ENCODE data around the gene NCKAP5. TPM values are rescaled to one million over a fixed set of nuclear protein-coding genes. Genes with fewer than 3 reads are reported as not detected.
A peak's percentile ranks its signal among the peaks of the same experiment; 100 is the strongest.

The NCKAP5 gene
- total RNA-seq, 1 donor from 2014 or later = not detected

DNA sequence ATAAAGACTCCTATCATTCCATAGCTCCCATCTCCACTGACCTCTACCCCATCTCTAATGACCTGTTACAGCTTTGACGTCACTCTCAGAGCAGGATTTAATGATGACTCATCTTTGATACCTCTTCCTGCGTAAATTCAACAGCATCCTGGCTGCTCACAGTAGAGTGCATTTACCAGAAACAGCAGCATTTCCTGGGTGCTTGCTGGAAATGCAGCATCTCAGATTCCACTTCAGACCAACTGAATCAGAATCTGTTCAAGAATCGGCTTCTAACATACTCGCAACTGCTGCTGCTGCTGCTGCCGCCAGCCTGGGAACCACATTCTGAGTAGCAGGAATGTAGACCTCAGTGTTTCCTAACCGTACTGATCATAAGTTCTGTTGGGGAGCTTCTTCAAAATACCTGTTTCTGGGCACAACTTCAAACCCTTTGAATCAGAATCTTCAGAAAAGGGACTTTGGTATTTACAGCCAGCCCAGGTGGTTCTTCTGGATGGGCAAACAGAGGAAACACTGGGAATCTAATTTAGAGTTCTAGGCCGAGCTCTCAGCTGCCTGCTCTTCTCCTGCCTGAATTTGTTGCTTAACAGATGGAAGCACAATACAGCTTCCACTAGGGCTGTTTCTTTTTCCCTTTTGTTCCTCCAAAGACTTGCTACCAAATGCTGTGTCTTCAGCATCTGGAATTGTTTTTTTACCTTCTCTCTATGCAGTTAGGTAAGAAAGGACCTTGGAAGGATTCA is 241.4 kb downstream of the NCKAP5 start:
- peak; percentile 2 for DNase-seq (ENCODE audit: low spot score)
- Mint-ChIP-seq H3K9me3 (no peaks in the 10 kb centered on the region), H3K27ac (no peak overlapping the region), H3K27me3 (ENCODE audit: insufficient read depth) (no peaks in the 10 kb centered on the region), H3K4me1 (ENCODE audit: low read depth) (peaks cover 7% of the 10 kb centered on the region), H3K4me3 (no peak overlapping the region), H3K36me3 (ENCODE audit: low read depth) (no peaks in the 10 kb centered on the region)
- intact Hi-C loops (cut with micrococcal nuclease) = no loop called here

DNA sequence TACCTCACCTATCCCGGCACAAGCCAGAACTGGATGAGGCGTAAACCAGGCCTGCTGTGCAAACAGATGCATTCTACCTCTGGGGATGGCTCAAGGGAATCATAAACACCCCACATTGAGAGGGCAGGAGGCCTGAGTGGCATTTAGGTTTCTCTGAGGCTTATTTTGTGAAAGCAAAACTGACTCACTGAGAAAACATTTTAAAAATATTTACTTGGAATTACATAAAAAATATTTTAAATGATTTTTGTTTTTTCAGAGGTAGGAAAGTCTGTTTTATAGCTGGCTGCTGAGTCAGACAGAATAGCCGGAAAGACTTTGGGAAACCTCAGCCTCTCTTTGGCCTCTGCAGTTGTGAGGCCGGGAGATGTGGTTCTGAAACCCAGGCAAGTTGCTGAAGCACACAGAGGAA is 244.1 kb downstream of the NCKAP5 start:
- DNase-seq (ENCODE audit: low spot score) = no peak
- no peak overlapping the region for H3K27ac Mint-ChIP-seq
- intact Hi-C loops (cut with micrococcal nuclease) = no loop called here
- H3K27me3 Mint-ChIP-seq (ENCODE audit: insufficient read depth) = no peaks in the 10 kb centered on the region
- H3K4me1 Mint-ChIP-seq (ENCODE audit: low read depth) = peaks cover 7% of the 10 kb centered on the region
- H3K36me3 Mint-ChIP-seq (ENCODE audit: low read depth) = no peaks in the 10 kb centered on the region
- no peak overlapping the region for H3K4me3 Mint-ChIP-seq
- H3K9me3 Mint-ChIP-seq = no peaks in the 10 kb centered on the region

- no peaks in the 10 kb centered on the region for H3K36me3 Mint-ChIP-seq (ENCODE audit: low read depth)
Observed at GRCh38 chr2:133322909-133323308, 245.4 kb downstream of the NCKAP5 start.

GRCh38 chr2:133317178-133317577 is 251.1 kb downstream of the NCKAP5 start:
- H3K36me3 Mint-ChIP-seq (ENCODE audit: low read depth) = no peaks in the 10 kb centered on the region
- no peak overlapping the region for H3K27ac Mint-ChIP-seq
- intact Hi-C loops (cut with micrococcal nuclease) = no loop called here
- H3K4me1 Mint-ChIP-seq (ENCODE audit: low read depth) = no peaks in the 10 kb centered on the region
- no peak for DNase-seq (ENCODE audit: low spot score)
- H3K4me3 Mint-ChIP-seq = no peak overlapping the region
- no peaks in the 10 kb centered on the region for H3K9me3 Mint-ChIP-seq
- no peaks in the 10 kb centered on the region for H3K27me3 Mint-ChIP-seq (ENCODE audit: insufficient read depth)

More at GRCh38 chr2:133322909-133323308, 245.4 kb downstream of the NCKAP5 start:
- Mint-ChIP-seq H3K9me3 (no peaks in the 10 kb centered on the region), H3K4me3 (no peak overlapping the region), H3K4me1 (ENCODE audit: low read depth) (peaks cover 7% of the 10 kb centered on the region), H3K27ac (no peak overlapping the region), H3K27me3 (ENCODE audit: insufficient read depth) (no peaks in the 10 kb centered on the region)
- DNase-seq (ENCODE audit: low spot score) = no peak
- intact Hi-C loops (cut with micrococcal nuclease) = no loop called here

DNA sequence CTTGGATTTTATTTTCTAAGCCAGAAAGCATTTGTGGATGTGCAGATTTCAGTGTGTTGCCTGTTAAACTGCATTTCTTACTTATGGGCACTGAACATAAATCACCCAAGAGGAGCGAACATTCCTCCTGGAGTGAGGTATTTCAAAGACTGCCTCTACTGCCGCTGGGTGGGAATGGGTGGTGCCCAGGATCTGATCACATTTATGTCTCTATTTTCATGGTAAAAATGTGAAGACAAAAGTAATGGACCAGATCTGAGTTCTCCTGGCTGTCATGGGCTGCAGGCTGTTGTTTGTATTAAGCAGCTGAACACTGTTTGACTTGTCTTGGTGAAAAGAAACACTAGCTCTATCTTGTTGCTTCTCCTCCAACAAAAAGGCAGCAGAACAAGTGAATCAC is 251.7 kb downstream of the NCKAP5 start:
- Mint-ChIP-seq H3K27me3 (ENCODE audit: insufficient read depth) (no peaks in the 10 kb centered on the region), H3K4me3 (no peak overlapping the region), H3K9me3 (no peaks in the 10 kb centered on the region), H3K4me1 (ENCODE audit: low read depth) (no peaks in the 10 kb centered on the region), H3K27ac (no peak overlapping the region), H3K36me3 (ENCODE audit: low read depth) (no peaks in the 10 kb centered on the region)
- no peak for DNase-seq (ENCODE audit: low spot score)
- intact Hi-C loops (cut with micrococcal nuclease) = no loop called here

DNA sequence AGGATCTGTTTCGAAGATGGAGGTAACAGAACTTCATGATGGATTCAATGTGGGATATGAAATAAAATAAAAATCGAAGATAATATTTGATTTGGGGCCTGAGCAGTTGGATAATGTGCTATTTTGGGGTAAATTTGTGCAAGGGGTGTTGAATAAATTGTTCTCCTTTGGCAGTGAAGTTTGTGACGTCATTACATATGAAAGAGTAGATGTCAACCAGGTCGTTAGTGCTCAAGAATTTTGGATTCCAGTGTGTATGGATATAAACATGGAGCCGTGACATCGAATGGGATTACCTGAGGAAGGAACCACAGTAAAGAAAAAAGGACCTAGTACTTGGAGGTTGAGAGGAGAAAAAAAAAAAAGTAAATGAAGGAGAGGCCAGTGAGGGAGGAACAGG is 253.0 kb downstream of the NCKAP5 start:
- H3K27ac Mint-ChIP-seq = no peak overlapping the region
- no peak overlapping the region for H3K4me3 Mint-ChIP-seq
- no peaks in the 10 kb centered on the region for H3K4me1 Mint-ChIP-seq (ENCODE audit: low read depth)
- H3K9me3 Mint-ChIP-seq = peaks cover 3% of the 10 kb centered on the region
- no peak for DNase-seq (ENCODE audit: low spot score)
- intact Hi-C loops (cut with micrococcal nuclease) = no loop called here
- H3K36me3 Mint-ChIP-seq (ENCODE audit: low read depth) = no peaks in the 10 kb centered on the region
- no peaks in the 10 kb centered on the region for H3K27me3 Mint-ChIP-seq (ENCODE audit: insufficient read depth)

- Mint-ChIP-seq H3K4me1 (ENCODE audit: low read depth) (no peaks in the 10 kb centered on the region), H3K27me3 (ENCODE audit: insufficient read depth) (no peaks in the 10 kb centered on the region), H3K27ac (no peak overlapping the region), H3K9me3 (peaks cover 3% of the 10 kb centered on the region), H3K36me3 (ENCODE audit: low read depth) (no peaks in the 10 kb centered on the region), H3K4me3 (no peak overlapping the region)
- no peak for DNase-seq (ENCODE audit: low spot score)
- intact Hi-C loops (cut with micrococcal nuclease) = no loop called here
Observed at GRCh38 chr2:133314795-133315194, 253.5 kb downstream of the NCKAP5 start.

- H3K9me3 Mint-ChIP-seq = peaks cover 6% of the 10 kb centered on the region
- H3K4me3 Mint-ChIP-seq = no peak overlapping the region
- intact Hi-C loops (cut with micrococcal nuclease) = no loop called here
- no peaks in the 10 kb centered on the region for H3K27me3 Mint-ChIP-seq (ENCODE audit: insufficient read depth)
- H3K36me3 Mint-ChIP-seq (ENCODE audit: low read depth) = no peaks in the 10 kb centered on the region
- no peak for DNase-seq (ENCODE audit: low spot score)
- H3K4me1 Mint-ChIP-seq (ENCODE audit: low read depth) = no peaks in the 10 kb centered on the region
- no peak overlapping the region for H3K27ac Mint-ChIP-seq
Observed at GRCh38 chr2:133312038-133312729, 256.1 kb downstream of the NCKAP5 start.

GRCh38 chr2:133306236-133306635 is 262.0 kb downstream of the NCKAP5 start:
- intact Hi-C loops (cut with micrococcal nuclease) = no loop called here

DNA sequence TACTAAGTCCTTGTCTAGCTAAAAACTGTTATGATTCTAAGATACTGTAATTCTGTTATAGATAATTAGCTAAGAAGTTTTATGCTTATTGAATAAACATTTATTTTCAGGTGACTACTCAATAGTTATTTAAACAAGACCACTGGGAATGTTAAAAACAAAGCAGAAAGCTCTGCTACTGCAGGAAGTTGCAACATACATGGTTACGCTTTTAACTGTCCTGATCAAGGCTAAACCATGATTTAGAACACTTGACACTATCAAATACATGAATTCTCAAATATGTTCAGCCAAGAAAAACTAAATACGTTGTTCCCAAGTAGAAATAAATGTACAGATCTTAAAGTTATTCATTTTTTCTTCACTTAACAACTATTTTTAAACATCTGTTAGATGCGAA is 263.9 kb downstream of the NCKAP5 start:
- H3K9me3 Mint-ChIP-seq = peaks cover 3% of the 10 kb centered on the region

More at GRCh38 chr2:133306236-133306635, 262.0 kb downstream of the NCKAP5 start:
- Mint-ChIP-seq H3K36me3 (ENCODE audit: low read depth) (no peaks in the 10 kb centered on the region), H3K4me3 (no peak overlapping the region), H3K27me3 (ENCODE audit: insufficient read depth) (no peaks in the 10 kb centered on the region), H3K9me3 (peaks cover 6% of the 10 kb centered on the region), H3K27ac (no peak overlapping the region), H3K4me1 (ENCODE audit: low read depth) (no peaks in the 10 kb centered on the region)
- DNase-seq (ENCODE audit: low spot score) = no peak

DNA sequence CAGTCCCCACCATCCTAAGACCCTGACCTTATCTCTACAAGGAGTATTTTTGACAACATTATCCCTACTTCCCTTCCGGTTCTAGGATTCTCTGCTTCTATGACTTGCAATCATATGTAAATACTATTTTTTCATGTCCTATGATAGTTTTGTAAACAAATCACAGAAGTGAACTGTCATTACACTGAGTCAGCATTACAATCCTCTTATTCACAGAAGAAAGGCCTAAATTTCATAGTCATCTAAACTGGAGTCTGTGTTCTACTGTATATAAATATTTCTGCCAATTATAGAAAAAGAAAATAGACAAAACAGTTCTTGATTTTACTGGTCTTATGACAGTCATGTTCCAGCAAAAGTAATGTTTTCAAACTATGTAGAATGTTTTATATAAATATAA is 265.1 kb downstream of the NCKAP5 start:
- Mint-ChIP-seq H3K4me3 (no peak overlapping the region), H3K27me3 (ENCODE audit: insufficient read depth) (no peaks in the 10 kb centered on the region), H3K36me3 (ENCODE audit: low read depth) (no peaks in the 10 kb centered on the region), H3K4me1 (ENCODE audit: low read depth) (no peaks in the 10 kb centered on the region), H3K27ac (no peak overlapping the region), H3K9me3 (peaks cover 3% of the 10 kb centered on the region)
- DNase-seq (ENCODE audit: low spot score) = no peak
- intact Hi-C loops (cut with micrococcal nuclease) = no loop called here

More for the DNA sequence above, 263.9 kb downstream of the NCKAP5 start:
- H3K4me3 Mint-ChIP-seq = no peak overlapping the region
- no peak for DNase-seq (ENCODE audit: low spot score)
- no peaks in the 10 kb centered on the region for H3K27me3 Mint-ChIP-seq (ENCODE audit: insufficient read depth)
- intact Hi-C loops (cut with micrococcal nuclease) = no loop called here
- H3K36me3 Mint-ChIP-seq (ENCODE audit: low read depth) = no peaks in the 10 kb centered on the region
- H3K27ac Mint-ChIP-seq = no peak overlapping the region
- no peaks in the 10 kb centered on the region for H3K4me1 Mint-ChIP-seq (ENCODE audit: low read depth)

- intact Hi-C loops (cut with micrococcal nuclease) = no loop called here
Observed at GRCh38 chr2:133296401-133296800, 271.9 kb downstream of the NCKAP5 start.

GRCh38 chr2:133293544-133294353 is 274.5 kb downstream of the NCKAP5 start:
- no peaks in the 10 kb centered on the region for H3K9me3 Mint-ChIP-seq
- intact Hi-C loops (cut with micrococcal nuclease) = no loop called here
- H3K27me3 Mint-ChIP-seq (ENCODE audit: insufficient read depth) = peaks cover 2% of the 10 kb centered on the region
- DNase-seq (ENCODE audit: low spot score) = no peak
- no peaks in the 10 kb centered on the region for H3K36me3 Mint-ChIP-seq (ENCODE audit: low read depth)
- no peak overlapping the region for H3K4me3 Mint-ChIP-seq
- H3K27ac Mint-ChIP-seq = no peak overlapping the region
- no peaks in the 10 kb centered on the region for H3K4me1 Mint-ChIP-seq (ENCODE audit: low read depth)

More at GRCh38 chr2:133296401-133296800, 271.9 kb downstream of the NCKAP5 start:
- no peak for DNase-seq (ENCODE audit: low spot score)
- Mint-ChIP-seq H3K9me3 (no peaks in the 10 kb centered on the region), H3K36me3 (ENCODE audit: low read depth) (no peaks in the 10 kb centered on the region), H3K27ac (no peak overlapping the region), H3K4me3 (no peak overlapping the region), H3K27me3 (ENCODE audit: insufficient read depth) (peaks cover 2% of the 10 kb centered on the region), H3K4me1 (ENCODE audit: low read depth) (no peaks in the 10 kb centered on the region)

Data from activated T-helper 1 cell treated with anti-CD3 and anti-CD28 coated beads, Interleukin-12 subunit alpha, Interleukin-12 subunit beta, Interleukin-2, Interleukin-4 antibody, amounts not matched to agents 30 ng/mL and 10 ng/mL and 1 ng/mL, durations not matched to agents 14 hours and 24 hours and 36 hours (primary cell).